Astrocyte (in vitro differentiated cells and primary cell): Measurements from ENCODE around the gene RYR2. TPM values are rescaled to one million over a fixed set of nuclear protein-coding genes. Genes with fewer than 3 reads are reported as not detected.
A peak's percentile ranks its signal among the peaks of the same experiment; 100 is the strongest.

Experiments used
- DNase-seq: peaks from one replicate; pipeline ENCODE4 v3.0.0-alpha.2; 2010; ENCODE audit warnings: low read depth
- FAIRE-seq: peaks from 2 replicates; lab custom pipeline; 2011; peaks lifted over from hg19 to GRCh38; lab: Jason Lieb, UNC
- H2AFZ ChIP-seq: 2 replicates; pipeline ENCODE4 v1.6.0; 2012; ENCODE audit warnings: low read depth, low read length, inconsistent platforms
- H3K27ac ChIP-seq: 2 replicates; pipeline ENCODE4 v1.5.1; 2011; ENCODE audit warnings: low read depth, low read length, inconsistent platforms
- H3K27me3 ChIP-seq: 2 replicates; pipeline ENCODE4 v1.6.0; 2011; ENCODE audit warnings: low read length, inconsistent platforms; ENCODE audit not compliant: insufficient read depth
- H3K36me3 ChIP-seq: 2 replicates; pipeline ENCODE4 v1.5.1; 2011; ENCODE audit warnings: low read length, inconsistent platforms; ENCODE audit not compliant: insufficient read depth
- H3K4me1 ChIP-seq: 2 replicates; pipeline ENCODE4 v1.5.1; 2011; ENCODE audit warnings: low read length, inconsistent platforms; ENCODE audit not compliant: insufficient read depth
- H3K4me2 ChIP-seq: 2 replicates; pipeline ENCODE4 v1.6.0; 2012; ENCODE audit warnings: low read length, inconsistent platforms
- H3K4me3 ChIP-seq: 2 replicates; pipeline ENCODE4 v1.5.1; 2011; ENCODE audit warnings: low read depth, mild to moderate bottlenecking, low read length, inconsistent platforms; ENCODE audit not compliant: insufficient read depth
- H3K79me2 ChIP-seq: 2 replicates; pipeline ENCODE4 v1.6.0; 2012; ENCODE audit warnings: mild to moderate bottlenecking, low read length, inconsistent platforms; ENCODE audit not compliant: insufficient read depth
- H3K9ac ChIP-seq: 2 replicates; pipeline ENCODE4 v1.6.0; 2012; ENCODE audit warnings: mild to moderate bottlenecking, low read length, inconsistent platforms
- H3K9me3 ChIP-seq: 2 replicates; pipeline ENCODE4 v1.5.1; 2012; ENCODE audit warnings: low read depth, mild to moderate bottlenecking, low read length, inconsistent platforms; ENCODE audit not compliant: insufficient read depth
- H4K20me1 ChIP-seq: 2 replicates; pipeline ENCODE4 v1.6.0; 2012; ENCODE audit warnings: low read length, inconsistent platforms; ENCODE audit not compliant: insufficient read depth
- H3K27ac Mint-ChIP-seq: one replicate; pipeline ENCODE4 v1.8.0; 2021; ENCODE audit warnings: mild to moderate bottlenecking, mixed read lengths; ENCODE audit not compliant: unreplicated experiment
- H3K27me3 Mint-ChIP-seq: one replicate; pipeline ENCODE4 v1.8.0; 2021; ENCODE audit warnings: low read depth, mixed read lengths; ENCODE audit not compliant: unreplicated experiment
- H3K36me3 Mint-ChIP-seq: one replicate; pipeline ENCODE4 v1.8.0; 2021; ENCODE audit warnings: low read depth, mixed read lengths; ENCODE audit not compliant: unreplicated experiment
- H3K4me1 Mint-ChIP-seq: one replicate; pipeline ENCODE4 v1.8.0; 2021; ENCODE audit warnings: low read depth, mixed read lengths; ENCODE audit not compliant: unreplicated experiment
- H3K4me3 Mint-ChIP-seq: one replicate; pipeline ENCODE4 v1.8.0; 2021; ENCODE audit warnings: mild to moderate bottlenecking, moderate library complexity, mixed read lengths; ENCODE audit not compliant: unreplicated experiment
- H3K9me3 Mint-ChIP-seq: one replicate; pipeline ENCODE4 v1.8.0; 2021; ENCODE audit warnings: mild to moderate bottlenecking, mixed read lengths; ENCODE audit not compliant: unreplicated experiment
- EZH2 ChIP-seq: IDR thresholded peaks from 2 replicates; pipeline ENCODE4 v1.6.1; 2012; ENCODE audit warnings: mild to moderate bottlenecking, low read length, inconsistent platforms; ENCODE audit not compliant: insufficient read depth
- total RNA-seq: library from RNA; stranded (reverse); gene quantifications from 2 replicates; pipeline ENCODE4 v1.2.1, GENCODE V29; 2021
- TF ChIP-seq, protein P1 (sequence below): IDR thresholded peaks from 2 replicates; pipeline ENCODE4 v1.5.1; 2011; ENCODE audit warnings: low read depth, mild to moderate bottlenecking, inconsistent platforms, low read length, moderate library complexity; ENCODE audit not compliant: insufficient read depth

RYR2 gene
- total RNA-seq, 1 donor from 2014 or later = 0.30 TPM

- H3K27me3 ChIP-seq = no peaks in the 10 kb centered on the region
- H3K4me2 ChIP-seq = peak overlapping the region; percentile 25
- H4K20me1 ChIP-seq = no peaks in the 10 kb centered on the region
- H3K36me3 ChIP-seq = no peaks in the 10 kb centered on the region
- peak; percentile 54 for DNase-seq
- H3K4me1 ChIP-seq = peaks cover 21% of the 10 kb centered on the region
- Mint-ChIP-seq H3K4me3 (no peak overlapping the region), H3K9me3 (peaks cover 2% of the 10 kb centered on the region), H3K4me1 (peaks cover 48% of the 10 kb centered on the region), H3K27ac (peak overlapping the region; percentile 72), H3K36me3 (no peaks in the 10 kb centered on the region), H3K27me3 (no peaks in the 10 kb centered on the region)
- no peak overlapping the region for H3K9ac ChIP-seq
- no peaks in the 10 kb centered on the region for H3K9me3 ChIP-seq
- peak overlapping the region; percentile 15 for H2AFZ ChIP-seq
- no peaks in the 10 kb centered on the region for H3K79me2 ChIP-seq
- no peak for TF ChIP-seq EZH2
- TF ChIP-seq, protein P1, sequence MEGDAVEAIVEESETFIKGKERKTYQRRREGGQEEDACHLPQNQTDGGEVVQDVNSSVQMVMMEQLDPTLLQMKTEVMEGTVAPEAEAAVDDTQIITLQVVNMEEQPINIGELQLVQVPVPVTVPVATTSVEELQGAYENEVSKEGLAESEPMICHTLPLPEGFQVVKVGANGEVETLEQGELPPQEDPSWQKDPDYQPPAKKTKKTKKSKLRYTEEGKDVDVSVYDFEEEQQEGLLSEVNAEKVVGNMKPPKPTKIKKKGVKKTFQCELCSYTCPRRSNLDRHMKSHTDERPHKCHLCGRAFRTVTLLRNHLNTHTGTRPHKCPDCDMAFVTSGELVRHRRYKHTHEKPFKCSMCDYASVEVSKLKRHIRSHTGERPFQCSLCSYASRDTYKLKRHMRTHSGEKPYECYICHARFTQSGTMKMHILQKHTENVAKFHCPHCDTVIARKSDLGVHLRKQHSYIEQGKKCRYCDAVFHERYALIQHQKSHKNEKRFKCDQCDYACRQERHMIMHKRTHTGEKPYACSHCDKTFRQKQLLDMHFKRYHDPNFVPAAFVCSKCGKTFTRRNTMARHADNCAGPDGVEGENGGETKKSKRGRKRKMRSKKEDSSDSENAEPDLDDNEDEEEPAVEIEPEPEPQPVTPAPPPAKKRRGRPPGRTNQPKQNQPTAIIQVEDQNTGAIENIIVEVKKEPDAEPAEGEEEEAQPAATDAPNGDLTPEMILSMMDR = no peak
- H3K27ac ChIP-seq = no peak overlapping the region
- no peak overlapping the region for H3K4me3 ChIP-seq
- FAIRE-seq = no peak
These were observed 833.3 kb downstream of the RYR2 start for GRCh38 chr1:237875291-237875690.

DNA sequence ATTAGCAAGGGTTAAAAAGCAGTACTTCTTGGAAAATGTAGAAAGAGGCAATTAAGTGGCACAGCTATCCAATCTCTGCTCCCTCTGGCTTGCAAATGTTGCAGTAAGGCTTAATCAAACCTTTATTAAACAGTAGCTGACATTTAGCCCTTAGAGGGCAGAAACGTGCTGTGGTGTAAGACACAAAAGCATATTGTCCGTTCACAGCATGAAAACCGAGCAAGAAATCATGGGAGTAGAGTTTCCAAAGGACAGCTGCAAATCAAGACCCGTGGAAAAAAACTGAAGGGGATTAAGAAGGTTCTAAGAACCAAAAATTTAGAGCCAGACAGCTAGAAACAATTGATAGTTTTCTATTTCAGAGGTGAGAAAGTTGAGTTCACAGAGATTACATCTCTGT, 835.6 kb downstream of the RYR2 start:
- no peaks in the 10 kb centered on the region for H3K9me3 Mint-ChIP-seq
- H3K4me1 Mint-ChIP-seq = peaks cover 45% of the 10 kb centered on the region
- TF ChIP-seq, protein P1 = no peak
- no peak for TF ChIP-seq EZH2
- DNase-seq (no peak), FAIRE-seq (no peak)
- no peak overlapping the region for H3K4me3 Mint-ChIP-seq
- H3K27ac Mint-ChIP-seq = no peak overlapping the region
- H3K79me2 ChIP-seq = no peaks in the 10 kb centered on the region
- H3K4me2 ChIP-seq = no peak overlapping the region
- H3K4me3 ChIP-seq = no peak overlapping the region
- no peaks in the 10 kb centered on the region for H3K27me3 Mint-ChIP-seq
- peaks cover 21% of the 10 kb centered on the region for H3K4me1 ChIP-seq
- H2AFZ ChIP-seq = no peak overlapping the region
- no peaks in the 10 kb centered on the region for H3K36me3 Mint-ChIP-seq
- no peaks in the 10 kb centered on the region for H3K36me3 ChIP-seq
- no peak overlapping the region for H3K9ac ChIP-seq
- no peaks in the 10 kb centered on the region for H4K20me1 ChIP-seq
- H3K9me3 ChIP-seq = no peaks in the 10 kb centered on the region
- H3K27me3 ChIP-seq = no peaks in the 10 kb centered on the region
- H3K27ac ChIP-seq = no peak overlapping the region

- no peaks in the 10 kb centered on the region for H3K36me3 ChIP-seq
- H4K20me1 ChIP-seq = no peaks in the 10 kb centered on the region
- H3K4me2 ChIP-seq = no peak overlapping the region
- peaks cover 38% of the 10 kb centered on the region for H3K4me1 Mint-ChIP-seq
- peaks cover 15% of the 10 kb centered on the region for H3K4me1 ChIP-seq
- no peaks in the 10 kb centered on the region for H3K27me3 Mint-ChIP-seq
- TF ChIP-seq, protein P1 = no peak
- no peak for TF ChIP-seq EZH2
- DNase-seq (no peak), FAIRE-seq (no peak)
- H3K9ac ChIP-seq = no peak overlapping the region
- H3K36me3 Mint-ChIP-seq = no peaks in the 10 kb centered on the region
- H2AFZ ChIP-seq = no peak overlapping the region
- H3K27ac Mint-ChIP-seq = peak overlapping the region; percentile 45
- no peak overlapping the region for H3K4me3 Mint-ChIP-seq
- H3K4me3 ChIP-seq = no peak overlapping the region
- no peak overlapping the region for H3K27ac ChIP-seq
- no peaks in the 10 kb centered on the region for H3K9me3 ChIP-seq
- H3K79me2 ChIP-seq = no peaks in the 10 kb centered on the region
- peaks cover 3% of the 10 kb centered on the region for H3K9me3 Mint-ChIP-seq
- no peaks in the 10 kb centered on the region for H3K27me3 ChIP-seq
These were observed 836.4 kb downstream of the RYR2 start for GRCh38 chr1:237878406-237878805.
